Measurements from ENCODE around the gene PRDX1. TPM values are rescaled to one million over a fixed set of nuclear protein-coding genes. Genes with fewer than 3 reads are reported as not detected.

Gene PRDX1
- total and polyA plus RNA-seq, 2 experiments from 2014 or later = 474 to 775 TPM

- no peak for DNase-seq
- no peaks in the 10 kb centered on the region for H3K4me1 ChIP-seq (ENCODE audit: insufficient read depth)
- H3K9me3 ChIP-seq (ENCODE audit: low read depth) = no peaks in the 10 kb centered on the region
- in situ Hi-C loops (cut with MboI) = no loop called here
- H3K9me2 ChIP-seq (ENCODE audit: insufficient read depth) = no peaks in the 10 kb centered on the region
- H3K27me3 ChIP-seq (replicated peaks; ENCODE audit: insufficient read depth) = no peaks in the 10 kb centered on the region
- H4K20me1 ChIP-seq (ENCODE audit: insufficient read depth) = no peaks in the 10 kb centered on the region
- H3K27ac ChIP-seq = no peak overlapping the region
- no peak overlapping the region for H2AFZ ChIP-seq
- 94 to 95% methylated on average over 3 of the region's 3 CpGs for WGBS, 2 experiments (ENCODE audit: low coverage in 1 of 2, low lambda C conversion rate in 2 of 2, missing lambda C conversion rate in 2 of 2)
- no peaks in the 10 kb centered on the region for H3F3A ChIP-seq (ENCODE audit: insufficient read depth)
- no peak for TF ChIP-seq EZH2 (IDR thresholded peaks at IDR 0.05; ENCODE audit: insufficient read depth, poor library complexity, severe bottlenecking)
- TF ChIP-seq EZH2phosphoT487 (IDR thresholded peaks at IDR 0.05; ENCODE audit: insufficient read depth, low read depth) = no peak
- H3K4me3 ChIP-seq = no peak overlapping the region
- 0 out of 2 replicates have a peak, but pooled peaks cover 3% of the 10 kb centered on the region for H3K36me3 ChIP-seq (ENCODE audit: low read depth)
- peaks cover 56% of the 10 kb centered on the region for H3K79me2 ChIP-seq (ENCODE audit: insufficient read depth)
- no peak overlapping the region for H3K4me2 ChIP-seq (ENCODE audit: unreplicated experiment)
- no peak overlapping the region for H3K9ac ChIP-seq
Observed at GRCh38 chr1:45557422-45557944, 35.8 kb upstream of the PRDX1 start.

DNA sequence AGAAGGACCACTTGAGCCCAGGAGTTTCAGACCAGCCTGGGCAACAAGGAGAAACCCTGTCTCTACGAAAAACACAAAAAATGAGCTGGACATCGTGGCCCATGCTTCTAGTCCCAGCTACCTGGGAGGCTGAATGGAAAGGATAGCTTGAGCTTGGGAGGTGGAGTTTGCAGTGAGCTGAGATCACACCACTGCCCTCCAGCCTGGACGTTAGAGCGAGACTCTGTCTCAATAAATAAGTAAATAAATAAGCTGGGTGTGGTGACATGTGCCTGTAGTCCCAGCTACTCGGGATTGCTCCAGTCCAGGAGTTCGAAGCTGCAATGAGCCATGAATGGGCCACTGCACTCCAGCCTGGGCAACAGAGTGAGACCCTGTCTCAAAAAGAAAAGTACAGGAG, 32.5 kb upstream of the PRDX1 start:
- Histone ChIP-seq H3K36me3 (ENCODE audit: low read depth) (0 out of 2 replicates have a peak, but pooled peaks cover 3% of the 10 kb centered on the region), H4K20me1 (ENCODE audit: insufficient read depth) (no peaks in the 10 kb centered on the region), H3F3A (ENCODE audit: insufficient read depth) (no peaks in the 10 kb centered on the region), H3K4me3 (no peak overlapping the region), H3K4me1 (ENCODE audit: insufficient read depth) (no peaks in the 10 kb centered on the region), H3K27me3 (replicated peaks; ENCODE audit: insufficient read depth) (no peaks in the 10 kb centered on the region), H3K9me2 (ENCODE audit: insufficient read depth) (no peaks in the 10 kb centered on the region), H3K4me2 (ENCODE audit: unreplicated experiment) (no peak overlapping the region), H3K27ac (no peak overlapping the region), H3K9me3 (ENCODE audit: low read depth) (no peaks in the 10 kb centered on the region), H3K79me2 (ENCODE audit: insufficient read depth) (peaks cover 66% of the 10 kb centered on the region), H3K9ac (no peak overlapping the region), H2AFZ (no peak overlapping the region)
- DNase-seq = no peak
- WGBS, 2 experiments (ENCODE audit: low coverage in 1 of 2, low lambda C conversion rate in 2 of 2, missing lambda C conversion rate in 2 of 2) = 60 to 70% methylated on average over 6 of the region's 6 CpGs
- in situ Hi-C loops (cut with MboI) = no loop called here
- no peak for TF ChIP-seq EZH2phosphoT487 (IDR thresholded peaks at IDR 0.05; ENCODE audit: insufficient read depth, low read depth)
- no peak for TF ChIP-seq EZH2 (IDR thresholded peaks at IDR 0.05; ENCODE audit: insufficient read depth, poor library complexity, severe bottlenecking)

- in situ Hi-C loops (cut with MboI) = no loop called here
- Histone ChIP-seq H3F3A (ENCODE audit: insufficient read depth) (no peaks in the 10 kb centered on the region), H3K79me2 (ENCODE audit: insufficient read depth) (peaks cover 50% of the 10 kb centered on the region), H2AFZ (no peak overlapping the region), H3K36me3 (ENCODE audit: low read depth) (0 out of 2 replicates have a peak, but pooled peaks cover 3% of the 10 kb centered on the region), H3K9ac (0 out of 2 replicates have a peak overlapping the region, but pooled peaks have one; percentile 86), H3K27me3 (replicated peaks; ENCODE audit: insufficient read depth) (no peaks in the 10 kb centered on the region), H3K27ac (no peak overlapping the region), H3K9me2 (ENCODE audit: insufficient read depth) (no peaks in the 10 kb centered on the region), H3K4me2 (ENCODE audit: unreplicated experiment) (peak overlapping the region; percentile 75), H4K20me1 (ENCODE audit: insufficient read depth) (no peaks in the 10 kb centered on the region), H3K9me3 (ENCODE audit: low read depth) (no peaks in the 10 kb centered on the region), H3K4me3 (peak overlapping the region; percentile 99), H3K4me1 (ENCODE audit: insufficient read depth) (no peaks in the 10 kb centered on the region)
- 93 to 100% methylated on average over 1 of the region's 1 CpG for WGBS, 2 experiments (ENCODE audit: low coverage in 1 of 2, low lambda C conversion rate in 2 of 2, missing lambda C conversion rate in 2 of 2)
- TF ChIP-seq EZH2phosphoT487 (IDR thresholded peaks at IDR 0.05; ENCODE audit: insufficient read depth, low read depth) (no peak), EZH2 (IDR thresholded peaks at IDR 0.05; ENCODE audit: insufficient read depth, poor library complexity, severe bottlenecking) (no peak)
- DNase-seq = no peak
Observed at GRCh38 chr1:45552331-45552730, 30.6 kb upstream of the PRDX1 start.

DNA sequence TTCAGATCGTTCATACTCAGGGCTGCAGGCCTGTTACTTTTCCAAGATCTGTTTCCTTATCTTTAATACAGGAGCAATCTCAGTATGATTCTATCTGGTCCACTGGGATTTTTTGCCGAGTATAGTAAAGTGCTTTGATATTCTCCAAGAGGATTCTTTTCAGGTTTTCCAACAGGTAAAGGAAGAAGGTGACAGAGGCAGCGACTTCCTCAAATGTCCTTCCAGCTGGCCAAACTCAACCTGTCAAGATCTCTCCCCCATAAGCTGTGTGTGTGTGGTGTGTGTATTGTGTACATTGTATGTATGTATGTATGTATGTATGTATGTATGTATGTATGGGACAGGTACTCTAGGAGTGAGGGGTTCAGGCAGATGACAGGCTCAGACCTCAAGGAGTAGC, 30.0 kb upstream of the PRDX1 start:
- Histone ChIP-seq H3K79me2 (ENCODE audit: insufficient read depth) (peaks cover 50% of the 10 kb centered on the region), H3K4me1 (ENCODE audit: insufficient read depth) (no peaks in the 10 kb centered on the region), H3F3A (ENCODE audit: insufficient read depth) (no peaks in the 10 kb centered on the region), H3K9me2 (ENCODE audit: insufficient read depth) (no peaks in the 10 kb centered on the region), H3K4me2 (ENCODE audit: unreplicated experiment) (peak overlapping the region; percentile 75), H2AFZ (peak overlapping the region; percentile 94; the same call in 1 of the 2 replicates), H4K20me1 (ENCODE audit: insufficient read depth) (no peaks in the 10 kb centered on the region), H3K9ac (peak overlapping the region; percentile 86), H3K9me3 (ENCODE audit: low read depth) (no peaks in the 10 kb centered on the region), H3K36me3 (ENCODE audit: low read depth) (0 out of 2 replicates have a peak, but pooled peaks cover 3% of the 10 kb centered on the region), H3K27me3 (replicated peaks; ENCODE audit: insufficient read depth) (no peaks in the 10 kb centered on the region), H3K4me3 (peak overlapping the region; percentile 99), H3K27ac (no peak overlapping the region)
- in situ Hi-C loops (cut with MboI) = no loop called here
- TF ChIP-seq EZH2phosphoT487 (IDR thresholded peaks at IDR 0.05; ENCODE audit: insufficient read depth, low read depth) = no peak
- TF ChIP-seq EZH2 (IDR thresholded peaks at IDR 0.05; ENCODE audit: insufficient read depth, poor library complexity, severe bottlenecking) = no peak
- WGBS, 2 experiments (ENCODE audit: low coverage in 1 of 2, low lambda C conversion rate in 2 of 2, missing lambda C conversion rate in 2 of 2) = 0 to 2% methylated on average over 3 of the region's 3 CpGs
- DNase-seq = no peak

Measured in GM23248 (cell line).